T-cell (primary cell): Measurements from ENCODE around the gene DAPL1. TPM values are rescaled to one million over a fixed set of nuclear protein-coding genes. Genes with fewer than 3 reads are reported as not detected.

Experiments used
- ATAC-seq, 4 experiments: fragments of 200-7000 bp in 3 of 4; fragments of 150-1000 bp in 1 of 4; cut with Tn5 transposase; replicated peaks in 1 of 4; 1 replicate in 3 of 4; 2 replicates in 1 of 4; pipeline ENCODE4 v1.10.0; 2021; ENCODE audit warnings: moderate library complexity in 3 of 4, mild to moderate bottlenecking in 2 of 4, moderate number of reproducible peaks in 1 of 4
- CTCF ChIA-PET, 2 donors: fragments of 300-600 bp; sonication (Branson Sonifier 250); formaldehyde crosslinking; loops; one replicate each; lab custom pipeline; 2022; ENCODE audit warnings: antibody characterized with exemption in 2 of 2; lab: Charles Lee
- POLR2A ChIA-PET, 2 donors: fragments of 300-600 bp; sonication (Branson Sonifier 250); formaldehyde crosslinking; loops; one replicate each; lab custom pipeline; 2022; ENCODE audit warnings: antibody characterized with exemption in 2 of 2; lab: Charles Lee
- DNase-seq, 35 experiments: peaks; one replicate each; pipeline versions ENCODE4 v3.0.0 to v3.0.0-alpha.2; 2013 to 2023
- H3K27ac ChIP-seq: one replicate; pipeline ENCODE4 v1.5.1; 2013; ENCODE audit warnings: low read length
- H3K27me3 ChIP-seq, 2 experiments: replicated peaks in 1 of 2; 1 replicate in 1 of 2; 2 replicates in 1 of 2; pipeline versions ENCODE4 v1.6.1 to v1.7.0; 2013; ENCODE audit warnings: low read length in 1 of 2, mixed read lengths in 1 of 2; ENCODE audit not compliant: control insufficient read depth in 2 of 2, insufficient read depth in 2 of 2; ENCODE audit errors: extremely low read depth in 1 of 2
- H3K36me3 ChIP-seq, 2 donors: 1 replicate in 1 of 2; 2 replicates in 1 of 2; pipeline versions ENCODE4 v1.6.1 to v1.7.0; 2013; ENCODE audit warnings: low read length in 1 of 2; ENCODE audit not compliant: control insufficient read depth in 2 of 2, insufficient read depth in 1 of 2; ENCODE audit errors: extremely low read depth in 1 of 2
- H3K4me1 ChIP-seq, 2 experiments: 1 replicate in 1 of 2; 2 replicates in 1 of 2; pipeline versions ENCODE4 v1.6.1 to v1.7.0; 2013; ENCODE audit warnings: low read length in 2 of 2, mixed read lengths in 1 of 2; ENCODE audit not compliant: insufficient read depth in 2 of 2, control insufficient read depth in 1 of 2; ENCODE audit errors: extremely low read depth in 1 of 2
- H3K4me3 ChIP-seq, 2 donors: 1 replicate in 1 of 2; 2 replicates in 1 of 2; pipeline versions ENCODE4 v1.5.1 to v1.7.0; 2013; ENCODE audit warnings: mild to moderate bottlenecking in 2 of 2, low read length in 1 of 2, moderate library complexity in 1 of 2; ENCODE audit not compliant: control insufficient read depth in 1 of 2; ENCODE audit errors: extremely low read depth in 1 of 2
- H3K9me3 ChIP-seq: 2 replicates; pipeline ENCODE4 v1.7.0; 2013
- H3K27ac Mint-ChIP-seq, 2 donors: one replicate each; pipeline ENCODE4 v1.8.0; 2020 to 2021; ENCODE audit warnings: mild to moderate bottlenecking in 2 of 2, mixed read lengths in 2 of 2
- H3K27me3 Mint-ChIP-seq, 2 donors: one replicate each; pipeline ENCODE4 v1.8.0; 2021 to 2022; ENCODE audit warnings: mixed read lengths in 2 of 2
- H3K36me3 Mint-ChIP-seq: one replicate; pipeline ENCODE4 v1.8.0; 2021; ENCODE audit warnings: mixed read lengths
- H3K4me1 Mint-ChIP-seq, 3 donors: one replicate each; pipeline ENCODE4 v1.8.0; 2020 to 2022; ENCODE audit warnings: mixed read lengths in 3 of 3, mild to moderate bottlenecking in 1 of 3
- H3K4me3 Mint-ChIP-seq, 3 donors: one replicate each; pipeline ENCODE4 v1.8.0; 2020 to 2022; ENCODE audit warnings: mild to moderate bottlenecking in 3 of 3, mixed read lengths in 3 of 3, moderate library complexity in 3 of 3
- H3K9me3 Mint-ChIP-seq, 3 donors: one replicate each; pipeline ENCODE4 v1.8.0; 2020 to 2022; ENCODE audit warnings: mixed read lengths in 3 of 3
- WGBS: methylation state at CpG from one replicate; pipeline ENCODE4 v1.1.5; 2013; ENCODE audit warnings: missing lambda C conversion rate; ENCODE audit not compliant: insufficient coverage; 5-methylcytosine and 5-hydroxymethylcytosine counted together
- total RNA-seq, 35 experiments: library from RNA in 6 of 35; stranded (reverse) in 6 of 35; fragments of 120-200 nt in 1 of 35; gene quantifications; one replicate each; pipeline versions ENCODE4 v1.2.1 to v1.2.4 and lab custom pipeline; 2013 to 2026

The DAPL1 gene
- total RNA-seq, 5 donors from 2014 or later (not counting 1 experiment from before 2014, with no cell fraction given): not detected

GRCh38 chr2:158796652-158797051, 1.5 kb downstream of the DAPL1 start:
- Histone ChIP-seq H3K36me3 (no peaks in the 10 kb centered on the region), H3K27ac (no peak overlapping the region), H3K9me3 (no peaks in the 10 kb centered on the region), H3K27me3 (peaks cover 0 to 10% of the 10 kb centered on the region in 2 experiments), H3K4me1 (no peaks in the 10 kb centered on the region), H3K4me3 (no peak overlapping the region)
- Mint-ChIP-seq H3K36me3 (no peaks in the 10 kb centered on the region), H3K4me3 (no peak overlapping the region), H3K9me3 (no peaks in the 10 kb centered on the region), H3K4me1 (peaks cover 0 to 3% (median 0%) of the 10 kb centered on the region in 3 donors), H3K27ac (no peak overlapping the region), H3K27me3 (peaks cover 12 to 19% of the 10 kb centered on the region in 2 donors)
- ChIA-PET POLR2A (no interaction called here), CTCF (no interaction called here)
- DNase-seq (no peak), ATAC-seq (no peak)
- WGBS: no CpG with 5 or more reads among the region's 2 CpGs

- Histone ChIP-seq H3K36me3 (no peaks in the 10 kb centered on the region), H3K27ac (no peak overlapping the region), H3K4me1 (no peaks in the 10 kb centered on the region), H3K27me3 (peaks cover 0 to 10% of the 10 kb centered on the region in 2 experiments), H3K9me3 (no peaks in the 10 kb centered on the region), H3K4me3 (no peak overlapping the region)
- ATAC-seq: no peak
- no peaks in the 10 kb centered on the region for H3K9me3 Mint-ChIP-seq
- no peak overlapping the region for H3K4me3 Mint-ChIP-seq
- ChIA-PET POLR2A (no interaction called here), CTCF (no interaction called here)
- H3K27me3 Mint-ChIP-seq: peaks cover 12 to 19% of the 10 kb centered on the region in 2 donors
- no peak overlapping the region for H3K27ac Mint-ChIP-seq
- peaks cover 0 to 3% (median 0%) of the 10 kb centered on the region in 3 donors for H3K4me1 Mint-ChIP-seq
- H3K36me3 Mint-ChIP-seq: no peaks in the 10 kb centered on the region
- 44% methylated on average over 2 of the region's 6 CpGs for WGBS
- no peak for DNase-seq
These were observed 3.0 kb downstream of the DAPL1 start for GRCh38 chr2:158797963-158798700.

GRCh38 chr2:158799181-158799580, 4.1 kb downstream of the DAPL1 start:
- Histone ChIP-seq H3K27ac (no peak overlapping the region), H3K4me1 (no peaks in the 10 kb centered on the region), H3K9me3 (no peaks in the 10 kb centered on the region), H3K27me3 (peaks cover 0 to 10% of the 10 kb centered on the region in 2 experiments), H3K4me3 (no peak overlapping the region), H3K36me3 (no peaks in the 10 kb centered on the region)
- WGBS: 80% methylated on average over 2 of the region's 2 CpGs
- Mint-ChIP-seq H3K9me3 (no peaks in the 10 kb centered on the region), H3K4me1 (peaks cover 0 to 3% (median 0%) of the 10 kb centered on the region in 3 donors), H3K4me3 (no peak overlapping the region), H3K36me3 (no peaks in the 10 kb centered on the region), H3K27ac (no peak overlapping the region), H3K27me3 (peaks cover 10 to 17% of the 10 kb centered on the region in 2 donors)
- CTCF ChIA-PET: no interaction called here
- POLR2A ChIA-PET: no interaction called here
- DNase-seq (no peak), ATAC-seq (no peak)

- Histone ChIP-seq H3K27me3 (peaks cover 0 to under 1% of the 10 kb centered on the region in 2 experiments), H3K4me1 (no peaks in the 10 kb centered on the region), H3K36me3 (no peaks in the 10 kb centered on the region), H3K9me3 (no peaks in the 10 kb centered on the region), H3K27ac (no peak overlapping the region), H3K4me3 (no peak overlapping the region)
- WGBS: no CpG with 5 or more reads among the region's 2 CpGs
- POLR2A ChIA-PET: interaction anchor here in 1 of 2 donors (0.6 kb wide), 1 partner anchor 52 kb away, joined by 4 read pairs; no protein-coding TSS in a partner anchor
- Mint-ChIP-seq H3K4me1 (no peaks in the 10 kb centered on the region), H3K9me3 (no peaks in the 10 kb centered on the region), H3K4me3 (no peak overlapping the region), H3K27ac (no peak overlapping the region), H3K36me3 (no peaks in the 10 kb centered on the region), H3K27me3 (peaks cover 7 to 11% of the 10 kb centered on the region in 2 donors)
- ATAC-seq: no peak
- CTCF ChIA-PET: interaction anchor here in 1 of 2 donors (0.6 kb wide), 2 partner anchors 37 to 913 kb away, joined by 3 read pairs; no protein-coding TSS in a partner anchor
- no peak for DNase-seq
These were observed 8.4 kb downstream of the DAPL1 start for GRCh38 chr2:158803506-158803905.

- no peaks in the 10 kb centered on the region for H3K27me3 ChIP-seq
- H3K27me3 Mint-ChIP-seq: peaks cover 4 to 5% of the 10 kb centered on the region in 2 donors
- WGBS: 100% methylated on average over 1 of the region's 4 CpGs
These were observed 10.1 kb downstream of the DAPL1 start for GRCh38 chr2:158805255-158805654.

GRCh38 chr2:158805936-158806335, 10.8 kb downstream of the DAPL1 start:
- CTCF ChIA-PET: no interaction called here
- Mint-ChIP-seq H3K27me3 (peaks cover 5 to 6% of the 10 kb centered on the region in 2 donors), H3K9me3 (no peaks in the 10 kb centered on the region), H3K4me3 (no peak overlapping the region), H3K4me1 (no peaks in the 10 kb centered on the region), H3K36me3 (no peaks in the 10 kb centered on the region), H3K27ac (no peak overlapping the region)
- no peak overlapping the region for H3K4me3 ChIP-seq
- H3K4me1 ChIP-seq: no peaks in the 10 kb centered on the region
- H3K27me3 ChIP-seq: no peaks in the 10 kb centered on the region
- H3K9me3 ChIP-seq: no peaks in the 10 kb centered on the region
- POLR2A ChIA-PET: interaction anchor here in 1 of 2 donors (0.7 kb wide), 1 partner anchor 1039 kb away, joined by 3 read pairs; no protein-coding TSS in a partner anchor
- DNase-seq: no peak
- H3K36me3 ChIP-seq: no peaks in the 10 kb centered on the region
- WGBS: no CpG with 5 or more reads among the region's 1 CpG
- no peak overlapping the region for H3K27ac ChIP-seq
- ATAC-seq: no peak

More at GRCh38 chr2:158805255-158805654, 10.1 kb downstream of the DAPL1 start:
- DNase-seq (no peak), ATAC-seq (no peak)
- H3K36me3 Mint-ChIP-seq: no peaks in the 10 kb centered on the region
- Histone ChIP-seq H3K9me3 (no peaks in the 10 kb centered on the region), H3K4me3 (no peak overlapping the region), H3K27ac (no peak overlapping the region), H3K4me1 (no peaks in the 10 kb centered on the region), H3K36me3 (no peaks in the 10 kb centered on the region)
- ChIA-PET POLR2A (no interaction called here), CTCF (no interaction called here)
- H3K9me3 Mint-ChIP-seq: no peaks in the 10 kb centered on the region
- no peak overlapping the region for H3K27ac Mint-ChIP-seq
- no peak overlapping the region for H3K4me3 Mint-ChIP-seq
- no peaks in the 10 kb centered on the region for H3K4me1 Mint-ChIP-seq
